ENCODE measurements around the gene OPN1LW.
"Not testable (repeated sequence)": the region's sequence is repeated elsewhere in the genome, so short reads cannot be mapped to it uniquely, and the experiment has no call there.

Gene OPN1LW

DNA sequence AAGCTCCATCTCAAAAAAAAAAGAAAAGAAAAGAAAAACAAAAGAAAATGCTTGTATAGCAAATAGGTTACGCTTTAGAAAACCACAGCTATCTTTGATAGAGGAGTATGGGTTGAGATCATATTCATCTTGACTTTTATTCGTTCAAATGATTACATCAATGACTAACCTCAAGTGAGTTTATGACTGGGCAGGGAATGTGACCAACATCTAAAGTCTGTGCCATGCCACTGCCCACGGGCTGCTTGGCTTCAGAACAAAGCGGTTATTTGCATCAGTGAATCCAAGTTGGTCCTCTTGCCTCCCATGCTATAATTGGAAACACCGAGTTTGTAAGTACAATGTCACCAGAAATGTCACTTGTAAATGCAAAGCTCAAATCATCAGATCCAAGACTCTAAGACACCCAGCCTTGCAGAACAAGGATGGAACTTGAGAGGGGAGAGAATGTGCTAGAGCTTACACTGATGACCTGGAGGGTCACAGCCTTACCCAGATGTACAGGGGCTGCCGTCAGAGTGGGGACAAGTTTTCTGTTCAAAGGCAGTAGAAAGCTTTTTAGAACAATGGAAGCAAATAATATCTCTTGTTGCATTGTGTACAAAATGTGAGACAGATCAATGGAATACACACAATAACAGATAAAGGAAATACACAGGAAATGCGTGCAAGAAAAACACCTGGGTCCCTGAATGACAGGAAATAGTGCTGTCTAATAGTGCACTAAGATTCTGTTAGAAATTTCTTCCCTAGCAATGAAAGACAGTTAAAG is 8.4 kb upstream of the OPN1LW start:
- DNase-seq, result no peak

DNA sequence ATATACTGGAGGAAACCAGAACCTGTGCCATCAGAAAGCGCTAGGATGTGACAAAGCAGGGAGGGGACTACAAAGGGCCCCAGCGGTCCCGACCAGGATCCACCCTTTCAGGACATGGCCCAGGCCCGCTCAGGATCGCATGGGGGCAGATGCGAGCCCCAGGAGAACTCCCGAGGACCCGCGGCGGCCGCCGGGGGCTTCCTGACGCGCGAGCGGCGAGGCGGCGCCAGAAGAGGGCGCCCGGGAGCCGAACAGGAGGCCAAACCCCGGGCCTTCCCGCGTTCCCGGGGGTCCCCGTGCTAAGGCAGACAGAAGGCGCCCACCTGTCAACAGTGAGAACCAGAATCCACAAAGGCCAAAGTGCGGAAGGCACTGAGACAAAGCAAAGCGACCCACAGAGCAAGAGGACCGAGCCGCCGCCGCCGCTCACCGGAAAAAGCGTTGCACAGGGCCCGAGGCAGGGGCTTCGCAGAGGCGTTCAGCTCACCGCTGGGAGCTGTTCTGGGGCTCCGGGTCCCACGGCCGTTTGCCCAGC is 7.3 kb upstream of the OPN1LW start:
- DNase-seq, result no peak

DNA sequence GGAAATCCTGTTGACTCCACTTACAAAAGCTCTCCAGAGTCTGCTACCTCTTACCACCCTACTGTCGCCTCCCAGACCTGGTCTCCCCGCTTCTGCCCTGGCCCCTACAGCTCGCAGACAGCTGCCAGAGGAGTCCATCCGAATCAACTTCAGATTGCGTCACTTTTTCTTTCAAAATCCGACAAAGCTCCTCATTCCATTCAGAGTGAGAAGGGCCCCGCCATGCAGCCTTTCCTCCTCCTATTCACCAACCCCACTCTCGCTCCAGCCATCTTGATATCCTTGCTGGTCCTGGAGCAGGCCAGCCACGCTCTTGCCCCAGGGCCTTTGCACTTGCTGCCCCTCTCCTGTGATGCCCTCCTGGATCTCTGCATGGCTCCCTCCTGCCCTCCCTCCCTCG is 5.2 kb upstream of the OPN1LW start:
- no peak for DNase-seq

DNA sequence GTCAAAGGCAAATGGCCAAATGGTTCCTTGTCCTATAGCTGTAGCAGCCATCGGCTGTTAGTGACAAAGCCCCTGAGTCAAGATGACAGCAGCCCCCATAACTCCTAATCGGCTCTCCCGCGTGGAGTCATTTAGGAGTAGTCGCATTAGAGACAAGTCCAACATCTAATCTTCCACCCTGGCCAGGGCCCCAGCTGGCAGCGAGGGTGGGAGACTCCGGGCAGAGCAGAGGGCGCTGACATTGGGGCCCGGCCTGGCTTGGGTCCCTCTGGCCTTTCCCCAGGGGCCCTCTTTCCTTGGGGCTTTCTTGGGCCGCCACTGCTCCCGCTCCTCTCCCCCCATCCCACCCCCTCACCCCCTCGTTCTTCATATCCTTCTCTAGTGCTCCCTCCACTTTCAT is 3.8 kb upstream of the OPN1LW start:
- no peak for DNase-seq

DNA sequence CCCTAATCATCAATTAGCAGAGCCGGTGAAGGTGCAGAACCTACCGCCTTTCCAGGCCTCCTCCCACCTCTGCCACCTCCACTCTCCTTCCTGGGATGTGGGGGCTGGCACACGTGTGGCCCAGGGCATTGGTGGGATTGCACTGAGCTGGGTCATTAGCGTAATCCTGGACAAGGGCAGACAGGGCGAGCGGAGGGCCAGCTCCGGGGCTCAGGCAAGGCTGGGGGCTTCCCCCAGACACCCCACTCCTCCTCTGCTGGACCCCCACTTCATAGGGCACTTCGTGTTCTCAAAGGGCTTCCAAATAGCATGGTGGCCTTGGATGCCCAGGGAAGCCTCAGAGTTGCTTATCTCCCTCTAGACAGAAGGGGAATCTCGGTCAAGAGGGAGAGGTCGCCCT is 3.3 kb upstream of the OPN1LW start:
- DNase-seq, result no peak

DNA sequence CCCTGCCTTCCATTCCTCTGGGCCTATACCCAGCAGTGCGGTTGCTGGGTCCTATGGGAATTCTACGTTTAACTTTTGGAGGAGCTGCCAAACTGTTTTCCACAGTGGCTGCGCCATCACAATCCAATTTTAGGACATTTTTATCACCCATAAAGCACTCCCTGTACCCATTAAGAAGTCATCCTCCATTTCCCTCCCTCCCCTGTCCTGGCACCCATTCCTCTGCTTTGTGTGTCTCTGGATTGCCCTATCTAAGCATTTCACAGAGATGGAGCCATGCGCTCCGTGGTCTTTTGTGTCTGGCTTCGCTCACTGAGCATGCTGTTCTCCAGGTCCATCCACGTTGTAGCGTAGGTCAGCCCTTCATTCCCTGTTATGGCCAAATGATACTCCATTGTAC is 1.7 kb upstream of the OPN1LW start:
- DNase-seq, result no peak

DNA sequence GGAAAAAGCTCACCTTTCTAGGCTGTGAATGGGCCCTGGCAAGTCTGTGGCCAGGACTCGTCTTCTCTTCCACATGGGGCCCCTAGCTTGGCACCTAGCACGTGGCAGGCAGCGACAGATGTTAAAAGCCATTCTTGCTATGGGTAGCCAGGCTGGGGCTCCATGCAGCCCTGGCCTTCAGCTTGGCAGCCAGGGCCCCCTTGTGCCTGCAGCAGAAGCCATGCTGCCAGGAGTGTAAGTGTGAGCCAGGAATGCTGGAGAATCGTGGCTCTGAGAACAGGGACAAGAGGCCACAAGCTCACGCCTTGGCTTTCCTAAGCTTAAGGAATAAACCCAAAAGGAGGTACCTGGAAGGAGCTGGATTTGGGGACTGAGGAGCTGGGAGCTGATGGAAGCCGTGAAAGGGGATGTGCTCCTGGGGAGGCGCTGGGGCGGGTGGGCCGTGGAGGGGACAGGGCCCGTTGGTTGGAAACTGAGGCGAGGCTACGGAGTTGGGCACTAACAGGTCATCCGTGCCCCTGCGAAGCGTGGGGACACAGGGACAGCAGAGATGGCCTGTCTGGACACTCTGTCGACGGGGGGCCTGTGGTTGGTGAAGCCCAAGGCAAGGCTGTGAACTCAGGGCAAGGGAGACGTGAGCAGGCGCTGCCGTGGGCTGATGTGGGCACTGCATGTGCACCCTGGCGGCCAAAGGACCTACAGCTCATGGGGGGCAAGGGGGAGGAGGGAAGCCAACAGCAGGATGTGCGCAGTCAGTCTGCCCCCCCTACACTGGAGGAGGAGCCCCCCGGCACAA is 895 bp upstream of the OPN1LW start:
- DNase-seq, result no peak

GRCh38 chrX:154151030-154151429 is 7.0 kb downstream of the OPN1LW start:
- not testable (repeated sequence) for DNase-seq

- DNase-seq, result not testable (repeated sequence)
Measured at GRCh38 chrX:154156221-154156620, 12.2 kb downstream of the OPN1LW start.

- not testable (repeated sequence) for DNase-seq
Measured at GRCh38 chrX:154157207-154157606, 13.2 kb downstream of the OPN1LW start.

DNA sequence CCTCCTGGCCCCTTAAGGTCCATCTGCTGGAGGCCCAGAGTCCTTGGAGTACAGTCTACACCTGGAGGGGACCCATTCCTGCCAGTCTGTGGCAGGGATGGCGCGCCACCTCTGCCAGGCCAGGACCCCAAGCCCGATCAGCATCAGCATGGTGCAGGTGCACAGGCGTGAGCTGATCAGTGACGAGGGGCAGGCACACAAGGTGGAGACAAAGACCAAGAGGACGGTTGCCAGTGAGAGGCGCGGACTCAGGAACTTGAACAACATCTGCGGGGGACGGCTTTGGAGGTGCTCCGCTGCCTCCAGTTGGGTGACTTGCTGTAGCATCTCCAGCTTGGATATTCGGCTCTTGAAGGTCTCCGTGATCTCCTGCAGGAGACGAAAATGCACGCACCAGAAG is 15.3 kb downstream of the OPN1LW start:
- not testable (repeated sequence) for DNase-seq

DNA sequence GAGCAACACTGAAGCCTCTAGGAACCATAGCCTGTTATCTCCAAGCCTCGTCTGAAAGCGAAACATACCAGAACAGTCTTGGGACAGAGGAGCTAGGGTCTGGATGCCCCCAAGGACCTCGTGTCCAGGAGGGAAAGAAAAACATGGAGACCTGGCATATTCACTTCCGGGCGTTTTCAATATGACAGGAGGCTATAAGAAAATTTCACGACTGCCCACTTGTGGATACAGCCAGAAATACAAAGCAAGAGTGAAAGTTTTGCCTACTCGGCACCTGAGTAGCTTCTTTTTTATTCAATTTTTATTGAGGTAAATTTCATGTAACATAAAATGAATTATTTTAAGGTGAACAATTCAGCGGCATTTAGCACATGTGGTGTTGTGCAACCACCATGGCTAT is 20.9 kb downstream of the OPN1LW start:
- not testable (repeated sequence) for DNase-seq

- DNase-seq, result not testable (repeated sequence)
Measured at GRCh38 chrX:154168384-154168783, 24.3 kb downstream of the OPN1LW start.

- not testable (repeated sequence) for DNase-seq
Measured at GRCh38 chrX:154172535-154172943, 28.5 kb downstream of the OPN1LW start.

- not testable (repeated sequence) for DNase-seq
Measured at GRCh38 chrX:154174356-154174755, 30.3 kb downstream of the OPN1LW start.

DNA sequence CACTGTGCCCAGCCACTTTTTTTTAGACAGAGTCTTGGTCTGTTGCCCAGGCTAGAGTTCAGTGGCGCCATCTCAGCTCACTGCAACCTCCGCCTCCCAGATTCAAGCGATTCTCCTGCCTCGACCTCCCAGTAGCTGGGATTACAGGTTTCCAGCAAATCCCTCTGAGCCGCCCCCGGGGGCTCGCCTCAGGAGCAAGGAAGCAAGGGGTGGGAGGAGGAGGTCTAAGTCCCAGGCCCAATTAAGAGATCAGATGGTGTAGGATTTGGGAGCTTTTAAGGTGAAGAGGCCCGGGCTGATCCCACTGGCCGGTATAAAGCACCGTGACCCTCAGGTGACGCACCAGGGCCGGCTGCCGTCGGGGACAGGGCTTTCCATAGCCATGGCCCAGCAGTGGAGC is 38.3 kb downstream of the OPN1LW start, which contains the start of gene OPN1MW:
Gene OPN1MW, plus strand, starts transcription at position 301 of the 400 bp plus-strand sequence. Its CDS starts 82 bp downstream, at position 383.
- not testable (repeated sequence) for DNase-seq

GRCh38 chrX:154183794-154184193 is 39.8 kb downstream of the OPN1LW start:
- not testable (repeated sequence) for DNase-seq

- not testable (repeated sequence) for DNase-seq
Measured at GRCh38 chrX:154192846-154193245, 48.8 kb downstream of the OPN1LW start.

GRCh38 chrX:154194316-154194715 is 50.3 kb downstream of the OPN1LW start:
- DNase-seq, result not testable (repeated sequence)

DNA sequence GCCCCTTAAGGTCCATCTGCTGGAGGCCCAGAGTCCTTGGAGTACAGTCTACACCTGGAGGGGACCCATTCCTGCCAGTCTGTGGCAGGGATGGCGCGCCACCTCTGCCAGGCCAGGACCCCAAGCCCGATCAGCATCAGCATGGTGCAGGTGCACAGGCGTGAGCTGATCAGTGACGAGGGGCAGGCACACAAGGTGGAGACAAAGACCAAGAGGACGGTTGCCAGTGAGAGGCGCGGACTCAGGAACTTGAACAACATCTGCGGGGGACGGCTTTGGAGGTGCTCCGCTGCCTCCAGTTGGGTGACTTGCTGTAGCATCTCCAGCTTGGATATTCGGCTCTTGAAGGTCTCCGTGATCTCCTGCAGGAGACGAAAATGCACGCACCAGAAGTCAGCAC is 52.4 kb downstream of the OPN1LW start:
- DNase-seq, result not testable (repeated sequence)

Measured in GF-D8 (cell line).